Mesothelial cell of epicardium (in vitro differentiated cells): ENCODE results near the gene TCF23. TPM values are rescaled to one million over a fixed set of nuclear protein-coding genes. Genes with fewer than 3 reads are reported as not detected.
"Not testable (repeated sequence)": the region's sequence is repeated elsewhere in the genome, so short reads cannot be mapped to it uniquely, and the experiment has no call there.

ENCODE experiments used
- DNase-seq, 2 experiments: peaks; one replicate each; pipeline ENCODE4 v3.0.0; 2021; ENCODE audit warnings: low spot score in 2 of 2; ENCODE audit not compliant: unreplicated experiment in 2 of 2
- H3K27ac Mint-ChIP-seq: 2 replicates; pipeline ENCODE4 v1.8.0; 2021; ENCODE audit warnings: mixed read lengths
- H3K27me3 Mint-ChIP-seq: 2 replicates; pipeline ENCODE4 v1.8.0; 2021; ENCODE audit warnings: low read depth, mixed read lengths
- H3K36me3 Mint-ChIP-seq: 2 replicates; pipeline ENCODE4 v1.8.0; 2021; ENCODE audit warnings: mixed read lengths
- H3K4me1 Mint-ChIP-seq: 2 replicates; pipeline ENCODE4 v1.8.0; 2021; ENCODE audit warnings: mixed read lengths
- H3K4me3 Mint-ChIP-seq: 2 replicates; pipeline ENCODE4 v1.8.0; 2021; ENCODE audit warnings: mild to moderate bottlenecking, moderate library complexity, mixed read lengths
- H3K9me3 Mint-ChIP-seq: 2 replicates; pipeline ENCODE4 v1.8.0; 2021; ENCODE audit warnings: mixed read lengths
- CTCF ChIP-seq: fragments of 200-600 bp; sonication (generic); IDR thresholded peaks from one replicate; pipeline ENCODE4 v1.5.0; 2021; ENCODE audit warnings: antibody characterized with exemption; ENCODE audit not compliant: unreplicated experiment
- total RNA-seq: library from RNA; stranded (reverse); gene quantifications from 3 replicates; pipeline ENCODE4 v1.2.1, GENCODE V29; 2021

The TCF23 gene
- total RNA-seq, 1 donor from 2014 or later: not detected

GRCh38 chr2:27118525-27119329 is 30.1 kb upstream of the TCF23 start, which contains the start of gene CGREF1:
CGREF1 (minus strand) TSS chr2:27119128; CDS start chr2:27104366, 14,762 bp downstream.
- H3K27me3 Mint-ChIP-seq: peaks cover 87% of the 10 kb centered on the region
- peak within 1 kb of the TSS; percentile 61 for H3K4me3 Mint-ChIP-seq
- no peaks in the 10 kb centered on the region for H3K9me3 Mint-ChIP-seq
- DNase-seq: no peak
- no peak for TF ChIP-seq CTCF
- no peak within 1 kb of the TSS for H3K27ac Mint-ChIP-seq
- H3K36me3 Mint-ChIP-seq: no peaks in the 10 kb centered on the region
- peaks cover 7% of the 10 kb centered on the region for H3K4me1 Mint-ChIP-seq

DNA sequence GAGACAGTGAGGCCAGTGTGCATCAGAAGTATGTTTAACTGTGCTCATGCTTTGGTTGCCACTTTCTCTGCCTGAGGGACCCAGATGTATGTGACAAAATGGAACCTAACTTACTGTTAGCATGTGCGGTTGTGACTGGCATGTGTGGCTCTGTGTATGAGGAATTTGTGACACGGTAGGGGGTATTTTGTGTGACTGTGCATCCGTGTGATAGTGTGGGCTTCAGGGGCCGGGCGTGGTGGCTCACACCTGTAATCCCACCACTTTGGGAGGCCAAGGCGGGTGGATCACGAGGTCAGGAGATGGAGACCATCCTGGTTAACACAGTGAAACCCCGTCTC is 29.5 kb upstream of the TCF23 start:
- H3K27ac Mint-ChIP-seq, H3K36me3 Mint-ChIP-seq, H3K4me1 Mint-ChIP-seq, DNase-seq, H3K9me3 Mint-ChIP-seq: not testable (repeated sequence)
- Mint-ChIP-seq H3K27me3 (peaks cover 84% of the 10 kb centered on the region), H3K4me3 (peak overlapping the region; percentile 61)

DNA sequence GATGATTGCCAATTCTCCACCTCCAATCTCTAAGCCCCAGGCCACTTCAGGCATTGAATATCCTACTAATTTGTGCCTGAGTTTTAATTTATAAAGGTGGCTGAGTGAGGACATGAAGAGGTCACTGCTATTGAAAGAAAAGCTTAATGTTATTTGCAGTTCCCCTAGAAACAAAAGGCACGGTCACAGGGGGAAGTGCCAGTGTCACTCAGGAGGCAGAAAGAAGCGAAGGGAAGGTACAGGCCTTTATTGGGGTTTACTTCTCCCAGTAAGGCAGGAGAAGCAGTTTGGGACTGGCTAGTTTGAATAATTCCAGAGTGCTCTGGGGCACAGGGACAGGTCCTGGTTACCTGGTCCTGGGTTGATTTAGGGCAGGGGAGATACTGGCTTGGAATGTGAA is 26.9 kb upstream of the TCF23 start:
- H3K36me3 Mint-ChIP-seq: no peaks in the 10 kb centered on the region
- H3K4me1 Mint-ChIP-seq: peaks cover 7% of the 10 kb centered on the region
- H3K27me3 Mint-ChIP-seq: peaks cover 67% of the 10 kb centered on the region
- no peak for DNase-seq
- no peak overlapping the region for H3K4me3 Mint-ChIP-seq
- no peak for TF ChIP-seq CTCF
- no peaks in the 10 kb centered on the region for H3K9me3 Mint-ChIP-seq
- H3K27ac Mint-ChIP-seq: no peak overlapping the region

- Mint-ChIP-seq H3K27ac (no peak overlapping the region), H3K9me3 (no peaks in the 10 kb centered on the region), H3K27me3 (peaks cover 59% of the 10 kb centered on the region), H3K36me3 (no peaks in the 10 kb centered on the region), H3K4me3 (peak overlapping the region; percentile 83), H3K4me1 (peaks cover 7% of the 10 kb centered on the region)
- no peak for DNase-seq
- no peak for TF ChIP-seq CTCF
These were observed 26.0 kb upstream of the TCF23 start for GRCh38 chr2:27122791-27123190.

- Mint-ChIP-seq H3K4me1 (peaks cover 7% of the 10 kb centered on the region), H3K9me3 (no peaks in the 10 kb centered on the region), H3K4me3 (peak within 1 kb of the TSS; percentile 83), H3K27ac (no peak within 1 kb of the TSS), H3K27me3 (peaks cover 51% of the 10 kb centered on the region), H3K36me3 (no peaks in the 10 kb centered on the region)
- no peak for TF ChIP-seq CTCF
- DNase-seq: peak; percentile 47 to 69
These were observed 25.3 kb upstream of the TCF23 start, which contains the start of gene ABHD1 for GRCh38 chr2:27123302-27124150. ABHD1 (plus strand) TSS chr2:27123815; CDS start chr2:27123949, 134 bp downstream.

DNA sequence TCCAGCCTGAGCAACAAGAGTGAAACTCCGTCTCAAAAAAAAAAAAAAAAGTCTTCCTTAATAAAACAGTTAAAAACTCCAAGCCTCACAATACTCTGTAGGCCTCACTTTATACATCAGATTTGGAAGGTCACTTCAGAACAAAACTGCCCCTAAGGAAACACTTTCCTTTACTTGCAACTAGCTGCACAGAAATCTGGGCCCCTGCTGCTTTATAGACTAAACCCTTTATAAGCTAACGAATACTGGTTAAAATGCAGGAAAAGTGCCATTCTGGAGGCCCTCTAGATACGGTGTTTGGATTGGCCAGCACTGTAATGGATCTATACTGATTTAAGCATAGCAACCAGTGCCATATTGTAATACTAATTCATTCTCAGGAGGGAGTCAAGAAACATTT is 23.7 kb upstream of the TCF23 start:
- Mint-ChIP-seq H3K27ac (no peak overlapping the region), H3K9me3 (no peaks in the 10 kb centered on the region), H3K4me3 (peak overlapping the region; percentile 20), H3K4me1 (peaks cover 5% of the 10 kb centered on the region), H3K36me3 (no peaks in the 10 kb centered on the region), H3K27me3 (peaks cover 38% of the 10 kb centered on the region)
- TF ChIP-seq CTCF: no peak
- DNase-seq: no peak
